CD14-positive monocyte (primary cell): Measurements from ENCODE around the gene NOX3. TPM values are rescaled to one million over a fixed set of nuclear protein-coding genes. Genes with fewer than 3 reads are reported as not detected.

Experiments
- DNase-seq, 3 donors: peaks; one replicate each; pipeline ENCODE4 v3.0.0-alpha.2; 2011 to 2022
- H2AFZ ChIP-seq: 2 replicates; pipeline ENCODE4 v1.6.0; 2012; ENCODE audit warnings: mild to moderate bottlenecking, low read depth, low read length, inconsistent platforms; ENCODE audit not compliant: insufficient read depth, poor library complexity, severe bottlenecking
- H3K27ac ChIP-seq, 2 donors: 1 replicate in 1 of 2; 2 replicates in 1 of 2; pipeline ENCODE4 v1.5.1; 2012 to 2013; ENCODE audit warnings: low read length in 2 of 2, control low read depth in 1 of 2, inconsistent platforms in 1 of 2, low read depth in 1 of 2, mild to moderate bottlenecking in 1 of 2
- H3K27me3 ChIP-seq, 2 donors: one replicate each; pipeline versions ENCODE4 v1.6.0 to v1.6.1; 2011 to 2013; ENCODE audit warnings: low read length in 2 of 2; ENCODE audit not compliant: control insufficient read depth in 2 of 2, insufficient read depth in 2 of 2
- H3K36me3 ChIP-seq, 2 donors: replicated peaks in 1 of 2; 1 replicate in 1 of 2; 2 replicates in 1 of 2; pipeline versions ENCODE4 v1.5.1 to v1.6.1; 2012 to 2013; ENCODE audit warnings: low read length in 2 of 2, control low read depth in 1 of 2, inconsistent platforms in 1 of 2, mild to moderate bottlenecking in 1 of 2; ENCODE audit not compliant: insufficient read depth in 2 of 2, control insufficient read depth in 1 of 2
- H3K4me1 ChIP-seq, 2 donors: 1 replicate in 1 of 2; 2 replicates in 1 of 2; pipeline versions ENCODE4 v1.5.1 to v1.6.1; 2012 to 2013; ENCODE audit warnings: low read length in 2 of 2, control low read depth in 1 of 2, inconsistent platforms in 1 of 2, mild to moderate bottlenecking in 1 of 2, moderate library complexity in 1 of 2; ENCODE audit not compliant: insufficient read depth in 2 of 2, control insufficient read depth in 1 of 2
- H3K4me2 ChIP-seq: replicated peaks from 2 replicates; pipeline ENCODE3; 2012; ENCODE audit warnings: low read length, moderate library complexity, mild to moderate bottlenecking; ENCODE audit not compliant: poor library complexity, severe bottlenecking; ENCODE audit errors: extremely low read depth
- H3K4me3 ChIP-seq, 3 experiments: fragments of 200-600 bp in 1 of 3; sonication (generic) in 1 of 3; replicated peaks in 1 of 3; 1 replicate in 2 of 3; 2 replicates in 1 of 3; pipeline ENCODE4 v1.5.1; 2011 to 2013; ENCODE audit warnings: low read length in 3 of 3, mild to moderate bottlenecking in 3 of 3, control low read depth in 2 of 3, low read depth in 2 of 3, inconsistent platforms in 1 of 3, moderate library complexity in 1 of 3
- H3K79me2 ChIP-seq: 2 replicates; pipeline ENCODE4 v1.6.0; 2012; ENCODE audit warnings: mild to moderate bottlenecking, control low read depth, inconsistent platforms, low read length, moderate library complexity; ENCODE audit not compliant: insufficient read depth
- H3K9ac ChIP-seq: 2 replicates; pipeline ENCODE4 v1.6.0; 2017; ENCODE audit warnings: low read length, mild to moderate bottlenecking; ENCODE audit not compliant: insufficient read depth, poor library complexity, severe bottlenecking
- H3K9me3 ChIP-seq, 2 donors: replicated peaks in 1 of 2; 1 replicate in 1 of 2; 2 replicates in 1 of 2; pipeline versions ENCODE4 v1.5.1 to v1.6.1; 2012 to 2013; ENCODE audit warnings: low read length in 2 of 2, control low read depth in 1 of 2; ENCODE audit not compliant: control insufficient read depth in 1 of 2, insufficient read depth in 1 of 2
- H4K20me1 ChIP-seq: 2 replicates; pipeline ENCODE4 v1.6.0; 2012; ENCODE audit warnings: mild to moderate bottlenecking, low read length, control low read depth, moderate library complexity; ENCODE audit not compliant: insufficient read depth
- H3K27ac Mint-ChIP-seq, 7 donors: one replicate each; pipeline ENCODE4 v1.8.0; 2020; ENCODE audit warnings: mild to moderate bottlenecking in 7 of 7, mixed read lengths in 7 of 7, moderate library complexity in 6 of 7, inconsistent platforms in 2 of 7
- H3K27me3 Mint-ChIP-seq, 3 donors: one replicate each; pipeline ENCODE4 v1.8.0; 2021 to 2022; ENCODE audit warnings: low read depth in 3 of 3, mild to moderate bottlenecking in 3 of 3, mixed read lengths in 3 of 3, moderate library complexity in 3 of 3, inconsistent platforms in 1 of 3
- H3K36me3 Mint-ChIP-seq, 2 donors: one replicate each; pipeline ENCODE4 v1.8.0; 2020; ENCODE audit warnings: mixed read lengths in 2 of 2, inconsistent platforms in 1 of 2, mild to moderate bottlenecking in 1 of 2
- H3K4me1 Mint-ChIP-seq: one replicate; pipeline ENCODE4 v1.8.0; 2020; ENCODE audit warnings: mild to moderate bottlenecking, mixed read lengths
- H3K4me3 Mint-ChIP-seq, 2 donors: one replicate each; pipeline ENCODE4 v1.8.0; 2020; ENCODE audit warnings: mild to moderate bottlenecking in 2 of 2, mixed read lengths in 2 of 2, moderate library complexity in 1 of 2
- H3K9me3 Mint-ChIP-seq, 7 donors: one replicate each; pipeline ENCODE4 v1.8.0; 2020 to 2022; ENCODE audit warnings: mixed read lengths in 7 of 7, mild to moderate bottlenecking in 6 of 7, moderate library complexity in 6 of 7, inconsistent platforms in 2 of 7
- CTCF ChIP-seq: fragments of 200-600 bp; IDR thresholded peaks from one replicate; pipeline ENCODE4 v1.8.0; 2022; ENCODE audit warnings: antibody characterized with exemption, mild to moderate bottlenecking
- WGBS: methylation state at CpG from one replicate; pipeline ENCODE4 v1.1.5; 2013; ENCODE audit warnings: missing lambda C conversion rate; ENCODE audit not compliant: insufficient coverage; 5-methylcytosine and 5-hydroxymethylcytosine counted together
- intact Hi-C, 2 donors: fragments of 100-400 bp; cut with micrococcal nuclease; formaldehyde crosslinking; loops; one replicate each; pipeline versions ENCODE4 v1.15.0 to v1.15.1; 2023
- polyA plus RNA-seq, 3 donors: library from polyadenylated mRNA; depleted of rRNA in 1 of 3; unstranded in 2 of 3; stranded (reverse) in 1 of 3; fragments of 300-500 nt in 2 of 3; fragments of >200 nt in 1 of 3; fragmentation: Illumina TruSeq in 2 of 3; gene quantifications; 1 replicate in 2 of 3; 2 replicates in 1 of 3; pipeline ENCODE4 v1.2.3, GENCODE V29; 2012 to 2021

Gene NOX3
- polyA plus RNA-seq, 3 donors: not detected

DNA sequence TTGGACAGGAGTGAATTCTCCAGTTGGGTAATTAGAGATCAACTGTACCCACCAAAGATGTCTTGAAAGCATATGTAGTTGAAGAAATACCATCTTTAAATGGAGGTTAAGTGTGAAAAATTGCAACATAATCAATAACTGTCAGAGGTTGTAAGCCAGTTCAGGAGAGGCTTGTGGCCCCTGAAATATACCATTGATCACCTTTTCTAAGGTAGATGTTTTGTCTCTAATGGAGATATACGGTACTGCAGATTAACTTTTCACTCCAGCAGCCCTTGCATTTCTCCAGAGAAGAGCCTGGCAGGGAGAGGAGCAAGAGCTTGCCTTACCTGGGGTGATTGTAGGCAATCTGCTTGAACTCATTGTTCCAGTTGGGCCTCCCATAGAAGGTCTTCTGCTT, 48.8 kb downstream of the NOX3 start:
- Histone ChIP-seq H3K4me1 (no peaks in the 10 kb centered on the region), H4K20me1 (no peaks in the 10 kb centered on the region), H3K79me2 (no peaks in the 10 kb centered on the region), H3K9ac (no peak overlapping the region), H3K9me3 (no peaks in the 10 kb centered on the region), H3K4me3 (no peak overlapping the region), H3K27me3 (no peaks in the 10 kb centered on the region), H3K27ac (no peak overlapping the region), H2AFZ (no peak overlapping the region), H3K36me3 (no peaks in the 10 kb centered on the region), H3K4me2 (no peak overlapping the region)
- intact Hi-C loops: no loop called here
- no peak overlapping the region for H3K4me3 Mint-ChIP-seq
- H3K9me3 Mint-ChIP-seq: no peaks in the 10 kb centered on the region
- no peaks in the 10 kb centered on the region for H3K36me3 Mint-ChIP-seq
- no peak overlapping the region for H3K27ac Mint-ChIP-seq
- peaks cover 0 to 1% (median 0%) of the 10 kb centered on the region in 3 donors for H3K27me3 Mint-ChIP-seq
- DNase-seq: no peak
- no peaks in the 10 kb centered on the region for H3K4me1 Mint-ChIP-seq
- no peak for TF ChIP-seq CTCF
- WGBS: no CpG with 5 or more reads among the region's 1 CpG

GRCh38 chr6:155404937-155405336, 50.7 kb downstream of the NOX3 start:
- Histone ChIP-seq H4K20me1 (no peaks in the 10 kb centered on the region), H3K4me1 (no peaks in the 10 kb centered on the region), H3K9me3 (no peaks in the 10 kb centered on the region), H3K27ac (no peak overlapping the region), H3K79me2 (no peaks in the 10 kb centered on the region), H3K9ac (no peak overlapping the region), H3K4me2 (no peak overlapping the region), H3K36me3 (no peaks in the 10 kb centered on the region), H3K4me3 (no peak overlapping the region), H2AFZ (no peak overlapping the region), H3K27me3 (no peaks in the 10 kb centered on the region)
- TF ChIP-seq CTCF: no peak
- WGBS: 93% methylated on average over 3 of the region's 3 CpGs
- no peak for DNase-seq
- Mint-ChIP-seq H3K4me1 (no peaks in the 10 kb centered on the region), H3K4me3 (no peak overlapping the region), H3K9me3 (no peaks in the 10 kb centered on the region), H3K36me3 (no peaks in the 10 kb centered on the region), H3K27me3 (peaks cover 0 to 1% (median 0%) of the 10 kb centered on the region in 3 donors), H3K27ac (no peak overlapping the region)
- intact Hi-C loops: no loop called here
